PC-3 (cell line): Measurements from ENCODE around the gene ZNF385B. TPM values are rescaled to one million over a fixed set of nuclear protein-coding genes. Genes with fewer than 3 reads are reported as not detected.

ENCODE experiments used
- ATAC-seq: fragments of 200-7000 bp; cut with Tn5 transposase; 2 replicates; pipeline ENCODE4 v1.9.1; 2020; ENCODE audit warnings: mild to moderate bottlenecking, moderate library complexity
- BruUV-seq: library from RNA; stranded (reverse); fragments of 400-500 nt; replicated peaks from 2 replicates; lab custom pipeline; 2021; lab: Mats Ljungman, UMichigan
- CTCF ChIA-PET: fragments of 300-600 bp; sonication (Branson Sonifier 250); formaldehyde crosslinking; loops from one replicate; lab custom pipeline; 2022; ENCODE audit warnings: antibody characterized with exemption; lab: Charles Lee
- POLR2A ChIA-PET: fragments of 300-600 bp; sonication (Branson Sonifier 250); formaldehyde crosslinking; loops from one replicate; lab custom pipeline; 2022; ENCODE audit warnings: antibody characterized with exemption; ENCODE audit not compliant: unreplicated experiment; lab: Charles Lee
- DNase-seq: peaks from one replicate; pipeline ENCODE4 v3.0.0-alpha.2; 2015
- H2AFZ ChIP-seq: fragments of 300-600 bp; sonication (generic); 2 replicates; pipeline ENCODE4 v1.6.0; 2016; ENCODE audit warnings: antibody characterized with exemption, low read length
- H3F3A ChIP-seq: fragments of 300-600 bp; sonication (generic); one replicate; pipeline ENCODE4 v1.6.0; 2017; ENCODE audit warnings: antibody characterized with exemption, low read length, control low read depth, mild to moderate bottlenecking; ENCODE audit not compliant: unreplicated experiment
- H3K27ac ChIP-seq: fragments of 300-600 bp; sonication (generic); 2 replicates; pipeline ENCODE4 v1.5.1; 2016; ENCODE audit warnings: mild to moderate bottlenecking, low read length
- H3K27me3 ChIP-seq: fragments of 300-600 bp; sonication (generic); 2 replicates; pipeline ENCODE4 v1.6.1; 2016; ENCODE audit warnings: low read length, mixed read lengths
- H3K36me3 ChIP-seq: fragments of 300-600 bp; sonication (generic); 2 replicates; pipeline ENCODE4 v1.6.1; 2016; ENCODE audit warnings: low read depth, mixed run types, low read length, mixed read lengths
- H3K4me1 ChIP-seq: fragments of 300-600 bp; sonication (generic); 2 replicates; pipeline ENCODE4 v1.5.1; 2016; ENCODE audit warnings: low read length; ENCODE audit not compliant: insufficient read depth
- H3K4me2 ChIP-seq: fragments of 300-600 bp; sonication (generic); 2 replicates; pipeline ENCODE4 v1.6.0; 2016; ENCODE audit warnings: low read length
- H3K4me3 ChIP-seq: fragments of 300-600 bp; sonication (generic); 2 replicates; pipeline ENCODE4 v1.5.1; 2016; ENCODE audit warnings: mild to moderate bottlenecking, low read length, mixed read lengths
- H3K79me2 ChIP-seq: fragments of 300-600 bp; sonication (generic); 2 replicates; pipeline ENCODE4 v1.6.1; 2017; ENCODE audit warnings: low read length, mixed read lengths
- H3K9ac ChIP-seq: fragments of 300-600 bp; sonication (generic); 2 replicates; pipeline ENCODE4 v1.6.0; 2016; ENCODE audit warnings: mild to moderate bottlenecking, low read length
- H3K9me2 ChIP-seq: fragments of 300-600 bp; sonication (generic); replicated peaks from 2 replicates; pipeline ENCODE4 v1.6.1; 2016; ENCODE audit warnings: mixed run types, low read length, mixed read lengths
- H3K9me3 ChIP-seq: fragments of 300-600 bp; sonication (generic); 2 replicates; pipeline ENCODE4 v1.6.1; 2016; ENCODE audit warnings: low read length, mixed read lengths
- H4K20me1 ChIP-seq: fragments of 300-600 bp; sonication (generic); 2 replicates; pipeline ENCODE4 v1.6.1; 2016; ENCODE audit warnings: low read length, mixed read lengths
- EZH2 ChIP-seq: fragments of 300-600 bp; sonication (generic); IDR thresholded peaks from one replicate; pipeline ENCODE4 v1.6.1; 2017; ENCODE audit warnings: antibody characterized with exemption, mild to moderate bottlenecking, low read length; ENCODE audit not compliant: unreplicated experiment
- EZH2phosphoT487 ChIP-seq: fragments of 300-600 bp; sonication (generic); IDR thresholded peaks from 2 replicates; pipeline ENCODE4 v1.6.1; 2018; ENCODE audit warnings: mild to moderate bottlenecking, antibody characterized with exemption, low read length, borderline replicate concordance
- intact Hi-C: fragments of 100-400 bp; cut with micrococcal nuclease; formaldehyde crosslinking; loops from 2 replicates; pipeline ENCODE4 v1.9.0; 2023
- total RNA-seq: library from RNA; depleted of rRNA; stranded (reverse); fragments of >200 nt; gene quantifications from 2 replicates; pipeline ENCODE4 v1.2.3, GENCODE V29; 2014
- TF ChIP-seq, protein P1 (sequence below): fragments of 300-600 bp; sonication (generic); conservative IDR thresholded peaks from 2 replicates; pipeline ENCODE4 v1.5.1; 2017; ENCODE audit warnings: antibody characterized with exemption, low read depth, mild to moderate bottlenecking, low read length

The ZNF385B gene
- total RNA-seq, 1 experiment from 2014 or later = 2.4 TPM

DNA sequence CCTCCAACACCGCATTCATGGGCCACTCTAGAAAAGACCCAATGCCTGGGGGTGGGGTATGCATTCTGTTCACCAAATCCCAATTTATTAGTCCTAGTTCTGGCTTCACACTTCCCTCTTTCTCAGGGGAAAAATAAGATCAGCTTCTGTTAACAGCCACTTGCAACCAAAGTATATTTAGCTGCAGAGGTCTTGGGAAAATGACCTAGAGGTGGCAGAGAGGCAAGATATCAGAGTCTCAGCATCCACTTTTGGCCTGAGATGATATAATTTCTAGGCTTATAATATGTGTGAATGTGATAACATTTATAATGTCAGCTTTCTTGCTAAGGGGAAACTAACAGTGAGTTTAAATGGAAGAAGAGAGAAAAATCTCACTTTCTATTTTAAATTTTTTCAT is 89.1 kb downstream of the ZNF385B start:
- ATAC-seq (no peak), DNase-seq (no peak)
- Histone ChIP-seq H3K4me1 (no peaks in the 10 kb centered on the region), H3F3A (no peaks in the 10 kb centered on the region), H3K27ac (no peak overlapping the region), H2AFZ (no peak overlapping the region), H3K9ac (no peak overlapping the region), H3K27me3 (no peaks in the 10 kb centered on the region), H3K4me3 (no peak overlapping the region), H4K20me1 (no peaks in the 10 kb centered on the region), H3K79me2 (no peaks in the 10 kb centered on the region), H3K4me2 (no peak overlapping the region), H3K9me3 (no peaks in the 10 kb centered on the region), H3K36me3 (no peaks in the 10 kb centered on the region), H3K9me2 (no peaks in the 10 kb centered on the region)
- no TSS peak for BruUV-seq
- TF ChIP-seq, protein P1, sequence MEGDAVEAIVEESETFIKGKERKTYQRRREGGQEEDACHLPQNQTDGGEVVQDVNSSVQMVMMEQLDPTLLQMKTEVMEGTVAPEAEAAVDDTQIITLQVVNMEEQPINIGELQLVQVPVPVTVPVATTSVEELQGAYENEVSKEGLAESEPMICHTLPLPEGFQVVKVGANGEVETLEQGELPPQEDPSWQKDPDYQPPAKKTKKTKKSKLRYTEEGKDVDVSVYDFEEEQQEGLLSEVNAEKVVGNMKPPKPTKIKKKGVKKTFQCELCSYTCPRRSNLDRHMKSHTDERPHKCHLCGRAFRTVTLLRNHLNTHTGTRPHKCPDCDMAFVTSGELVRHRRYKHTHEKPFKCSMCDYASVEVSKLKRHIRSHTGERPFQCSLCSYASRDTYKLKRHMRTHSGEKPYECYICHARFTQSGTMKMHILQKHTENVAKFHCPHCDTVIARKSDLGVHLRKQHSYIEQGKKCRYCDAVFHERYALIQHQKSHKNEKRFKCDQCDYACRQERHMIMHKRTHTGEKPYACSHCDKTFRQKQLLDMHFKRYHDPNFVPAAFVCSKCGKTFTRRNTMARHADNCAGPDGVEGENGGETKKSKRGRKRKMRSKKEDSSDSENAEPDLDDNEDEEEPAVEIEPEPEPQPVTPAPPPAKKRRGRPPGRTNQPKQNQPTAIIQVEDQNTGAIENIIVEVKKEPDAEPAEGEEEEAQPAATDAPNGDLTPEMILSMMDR = no peak
- TF ChIP-seq EZH2 = no peak
- TF ChIP-seq EZH2phosphoT487 = no peak
- POLR2A ChIA-PET = no interaction called here
- intact Hi-C loops = no loop called here
- CTCF ChIA-PET = no interaction called here

DNA sequence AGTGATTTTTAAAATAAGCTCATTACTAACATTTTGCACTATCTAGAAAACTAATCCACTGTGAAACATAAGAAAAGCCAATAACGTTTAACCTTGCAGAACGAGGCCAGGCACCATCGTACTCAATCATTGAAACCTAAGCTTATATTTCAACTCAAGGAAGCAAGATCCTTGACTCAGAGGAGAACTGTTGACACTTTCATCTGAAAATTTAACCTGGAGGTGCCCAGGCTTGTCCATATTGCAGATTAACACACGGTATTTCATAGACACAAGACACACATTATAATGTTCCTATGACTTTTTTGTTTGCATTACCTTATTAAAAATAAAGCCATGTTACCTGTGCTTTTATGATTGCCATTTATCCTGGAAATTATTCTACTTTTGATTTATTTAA is 89.6 kb downstream of the ZNF385B start:
- Histone ChIP-seq H4K20me1 (no peaks in the 10 kb centered on the region), H3F3A (no peaks in the 10 kb centered on the region), H3K27ac (no peak overlapping the region), H3K9ac (no peak overlapping the region), H3K79me2 (no peaks in the 10 kb centered on the region), H3K36me3 (no peaks in the 10 kb centered on the region), H3K4me2 (no peak overlapping the region), H2AFZ (no peak overlapping the region), H3K9me2 (no peaks in the 10 kb centered on the region), H3K9me3 (no peaks in the 10 kb centered on the region), H3K27me3 (no peaks in the 10 kb centered on the region), H3K4me1 (no peaks in the 10 kb centered on the region), H3K4me3 (no peak overlapping the region)
- no TSS peak for BruUV-seq
- intact Hi-C loops = no loop called here
- POLR2A ChIA-PET = no interaction called here
- CTCF ChIA-PET = no interaction called here
- TF ChIP-seq EZH2phosphoT487 (no peak), EZH2 (no peak)
- TF ChIP-seq, protein P1 = no peak
- ATAC-seq = no peak
- DNase-seq = no peak

DNA sequence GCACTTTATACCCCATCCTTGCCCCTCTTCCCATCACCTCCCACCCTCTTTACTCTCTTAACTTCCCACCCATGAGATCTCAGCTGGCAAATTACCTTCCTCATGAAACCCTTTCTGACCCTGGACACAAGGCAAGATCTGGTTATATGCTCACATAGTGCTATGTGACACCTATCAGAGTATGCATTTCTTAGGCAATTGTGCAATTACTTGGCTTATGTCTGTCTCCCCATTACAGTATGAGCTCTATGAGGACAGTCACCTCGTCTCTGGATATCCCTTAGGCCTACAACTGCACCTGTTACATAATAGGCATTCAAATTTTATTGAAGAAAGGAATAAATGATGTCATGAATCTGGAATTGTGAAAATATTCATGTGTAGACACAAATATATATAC is 91.4 kb downstream of the ZNF385B start:
- DNase-seq (no peak), ATAC-seq (no peak)
- TF ChIP-seq, protein P1 = no peak
- no peak for TF ChIP-seq EZH2
- no peak for TF ChIP-seq EZH2phosphoT487
- no peak overlapping the region for H2AFZ ChIP-seq
- no peak overlapping the region for H3K4me2 ChIP-seq
- H4K20me1 ChIP-seq = no peaks in the 10 kb centered on the region
- no TSS peak for BruUV-seq
- no peaks in the 10 kb centered on the region for H3K9me3 ChIP-seq
- H3K4me1 ChIP-seq = no peaks in the 10 kb centered on the region
- no peaks in the 10 kb centered on the region for H3K79me2 ChIP-seq
- ChIA-PET CTCF (no interaction called here), POLR2A (no interaction called here)
- H3K9ac ChIP-seq = no peak overlapping the region
- H3K9me2 ChIP-seq = no peaks in the 10 kb centered on the region
- H3K27ac ChIP-seq = no peak overlapping the region
- H3F3A ChIP-seq = no peaks in the 10 kb centered on the region
- no peaks in the 10 kb centered on the region for H3K27me3 ChIP-seq
- no peak overlapping the region for H3K4me3 ChIP-seq
- intact Hi-C loops = no loop called here
- no peaks in the 10 kb centered on the region for H3K36me3 ChIP-seq
